Sciatic nerve (tissue), 2 donors: ENCODE measurements around the gene C13orf46. TPM values are rescaled to one million over a fixed set of nuclear protein-coding genes. Genes with fewer than 3 reads are reported as not detected.
"Not testable (repeated sequence)": the region's sequence is repeated elsewhere in the genome, so short reads cannot be mapped to it uniquely, and the experiment has no call there.

Source experiments
- ATAC-seq: fragments of 200-7000 bp; cut with Tn5 transposase; one replicate; pipeline ENCODE4 v1.9.1; 2020; ENCODE audit warnings: mild to moderate bottlenecking, moderate library complexity
- DNase-seq: peaks from one replicate; pipeline ENCODE4 v3.0.0-alpha.2; 2020; ENCODE audit warnings: low spot score
- intact Hi-C: fragments of 100-400 bp; cut with DNase I; formaldehyde crosslinking; loops from one replicate; pipeline ENCODE4 v1.14.2; 2022
- total RNA-seq: library from RNA; stranded (reverse); fragmentation: NEBNext Ultra II Directional; extraction: Animal tissue kit (Norgen Biotek cat#: 25700); gene quantifications from one replicate; pipeline ENCODE4 v1.2.1, GENCODE V29; 2021
- donor health status: DM: no; HTN: no; CAD: no.
- donor health status: DM: no; HTN: no; CAD: no.

Gene C13orf46
- total RNA-seq, 1 donor from 2014 or later = 3.6 TPM

- ATAC-seq (no peak), DNase-seq (no peak)
- intact Hi-C loops = no loop called here
Measured at GRCh38 chr13:113996912-113997745, 23.3 kb upstream of the C13orf46 start.

- DNase-seq (no peak), ATAC-seq (no peak)
- intact Hi-C loops = no loop called here
Measured at GRCh38 chr13:113996081-113996911, 22.4 kb upstream of the C13orf46 start.

GRCh38 chr13:113995051-113995601, 21.2 kb upstream of the C13orf46 start:
- DNase-seq (no peak), ATAC-seq (no peak)
- intact Hi-C loops = no loop called here

- ATAC-seq = no peak
- intact Hi-C loops = no loop called here
- DNase-seq = no peak
Measured at GRCh38 chr13:113992276-113993005, 18.6 kb upstream of the C13orf46 start.

- ATAC-seq (no peak), DNase-seq (no peak)
- intact Hi-C loops = no loop called here
Measured at GRCh38 chr13:113991676-113992179, 17.9 kb upstream of the C13orf46 start.

GRCh38 chr13:113991191-113991669, 17.4 kb upstream of the C13orf46 start:
- DNase-seq = no peak
- intact Hi-C loops = no loop called here
- ATAC-seq = peak; percentile 81

GRCh38 chr13:113990321-113990837, 16.5 kb upstream of the C13orf46 start:
- peak; percentile 44 for ATAC-seq

GRCh38 chr13:113989585-113990300, 15.9 kb upstream of the C13orf46 start:
- intact Hi-C loops = no loop called here
- DNase-seq (peak; percentile 39), ATAC-seq (no peak)

More at GRCh38 chr13:113990321-113990837, 16.5 kb upstream of the C13orf46 start:
- peak; percentile 48 for DNase-seq
- intact Hi-C loops = no loop called here

- ATAC-seq, intact Hi-C loops: not testable (repeated sequence)
- peak; percentile 8 for DNase-seq
Measured at GRCh38 chr13:113988859-113989258, 15.0 kb upstream of the C13orf46 start.

GRCh38 chr13:113982296-113982661, 8.4 kb upstream of the C13orf46 start:
- peak; percentile 47 for DNase-seq
- intact Hi-C loops = no loop called here
- no peak for ATAC-seq

GRCh38 chr13:113981611-113982295, 7.9 kb upstream of the C13orf46 start:
- ATAC-seq (peak; percentile 13), DNase-seq (no peak)
- intact Hi-C loops = no loop called here

- DNase-seq (peak; percentile 70), ATAC-seq (peak; percentile 82)
- intact Hi-C loops = no loop called here
Measured at GRCh38 chr13:113981194-113981605, 7.3 kb upstream of the C13orf46 start.

GRCh38 chr13:113980489-113981064, 6.7 kb upstream of the C13orf46 start:
- peak; percentile 14 for ATAC-seq
- intact Hi-C loops = no loop called here
- peak; percentile 50 for DNase-seq

- intact Hi-C loops = no loop called here
- DNase-seq (peak; percentile 43), ATAC-seq (no peak)
Measured at GRCh38 chr13:113979791-113980471, 6.1 kb upstream of the C13orf46 start.

GRCh38 chr13:113978741-113979481, 5.0 kb upstream of the C13orf46 start:
- intact Hi-C loops = no loop called here
- DNase-seq = peak; percentile 53
- no peak for ATAC-seq

- intact Hi-C loops = no loop called here
- DNase-seq = peak; percentile 49
- no peak for ATAC-seq
Measured at GRCh38 chr13:113977976-113978375, 4.1 kb upstream of the C13orf46 start.
